ENCODE measurements around the gene CTSE. TPM values are rescaled to one million over a fixed set of nuclear protein-coding genes. Genes with fewer than 3 reads are reported as not detected.

CTSE gene
- total RNA-seq, 1 experiment from 2014 or later: 0.48 TPM

GRCh38 chr1:205961991-205962820 lies 61.5 kb downstream of the CTSE start:
- H3K27me3 ChIP-seq (replicated peaks; ENCODE audit: control insufficient read depth, insufficient read depth, low read length): no peaks in the 10 kb centered on the region
- Mint-ChIP-seq H3K4me3 (ENCODE audit: unreplicated experiment) (no peak overlapping the region), H3K36me3 (ENCODE audit: insufficient read depth, unreplicated experiment) (no peaks in the 10 kb centered on the region), H3K4me1 (ENCODE audit: low read depth, unreplicated experiment) (no peaks in the 10 kb centered on the region), H3K27ac (ENCODE audit: unreplicated experiment) (no peak overlapping the region), H3K27me3 (ENCODE audit: insufficient read depth, unreplicated experiment) (peaks cover 5% of the 10 kb centered on the region), H3K9me3 (ENCODE audit: unreplicated experiment) (no peaks in the 10 kb centered on the region)
- H3K9me3 ChIP-seq: no peaks in the 10 kb centered on the region
- no peaks in the 10 kb centered on the region for H3K36me3 ChIP-seq (ENCODE audit: control insufficient read depth, insufficient read depth, low read length)
- no TSS peak for BruUV-seq (replicated peaks)
- H3K4me3 ChIP-seq (ENCODE audit: low read depth, low read length): no peak overlapping the region
- ChIA-PET POLR2A (no interaction called here), CTCF (interaction anchor here (1.1 kb wide), 1 partner anchor 15 kb away, joined by 7 read pairs; no protein-coding TSS in a partner anchor)
- no peak for DNase-seq
- intact Hi-C loops (cut with micrococcal nuclease; ENCODE audit: unreplicated experiment): no loop called here
- no peaks in the 10 kb centered on the region for H3K4me1 ChIP-seq
- TF ChIP-seq, protein P1, sequence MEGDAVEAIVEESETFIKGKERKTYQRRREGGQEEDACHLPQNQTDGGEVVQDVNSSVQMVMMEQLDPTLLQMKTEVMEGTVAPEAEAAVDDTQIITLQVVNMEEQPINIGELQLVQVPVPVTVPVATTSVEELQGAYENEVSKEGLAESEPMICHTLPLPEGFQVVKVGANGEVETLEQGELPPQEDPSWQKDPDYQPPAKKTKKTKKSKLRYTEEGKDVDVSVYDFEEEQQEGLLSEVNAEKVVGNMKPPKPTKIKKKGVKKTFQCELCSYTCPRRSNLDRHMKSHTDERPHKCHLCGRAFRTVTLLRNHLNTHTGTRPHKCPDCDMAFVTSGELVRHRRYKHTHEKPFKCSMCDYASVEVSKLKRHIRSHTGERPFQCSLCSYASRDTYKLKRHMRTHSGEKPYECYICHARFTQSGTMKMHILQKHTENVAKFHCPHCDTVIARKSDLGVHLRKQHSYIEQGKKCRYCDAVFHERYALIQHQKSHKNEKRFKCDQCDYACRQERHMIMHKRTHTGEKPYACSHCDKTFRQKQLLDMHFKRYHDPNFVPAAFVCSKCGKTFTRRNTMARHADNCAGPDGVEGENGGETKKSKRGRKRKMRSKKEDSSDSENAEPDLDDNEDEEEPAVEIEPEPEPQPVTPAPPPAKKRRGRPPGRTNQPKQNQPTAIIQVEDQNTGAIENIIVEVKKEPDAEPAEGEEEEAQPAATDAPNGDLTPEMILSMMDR (IDR thresholded peaks at IDR 0.05; ENCODE audit: insufficient read depth in 1 of 2, low read depth in 1 of 2, low read length in 1 of 2, severe bottlenecking in 1 of 2, unreplicated experiment in 1 of 2): no peak

GRCh38 chr1:205961405-205961804 lies 62.3 kb downstream of the CTSE start:
- DNase-seq: no peak
- no peaks in the 10 kb centered on the region for H3K36me3 ChIP-seq (ENCODE audit: control insufficient read depth, insufficient read depth, low read length)
- no peaks in the 10 kb centered on the region for H3K4me1 Mint-ChIP-seq (ENCODE audit: low read depth, unreplicated experiment)
- POLR2A ChIA-PET: no interaction called here
- H3K27me3 ChIP-seq (replicated peaks; ENCODE audit: control insufficient read depth, insufficient read depth, low read length): no peaks in the 10 kb centered on the region; the same call in 1 of the 2 replicates
- intact Hi-C loops (cut with micrococcal nuclease; ENCODE audit: unreplicated experiment): no loop called here
- TF ChIP-seq, protein P1 (IDR thresholded peaks at IDR 0.05; ENCODE audit: insufficient read depth in 1 of 2, low read depth in 1 of 2, low read length in 1 of 2, severe bottlenecking in 1 of 2, unreplicated experiment in 1 of 2): no peak
- no peaks in the 10 kb centered on the region for H3K9me3 Mint-ChIP-seq (ENCODE audit: unreplicated experiment)
- peaks cover 5% of the 10 kb centered on the region for H3K27me3 Mint-ChIP-seq (ENCODE audit: insufficient read depth, unreplicated experiment)
- H3K36me3 Mint-ChIP-seq (ENCODE audit: insufficient read depth, unreplicated experiment): no peaks in the 10 kb centered on the region
- H3K4me1 ChIP-seq: no peaks in the 10 kb centered on the region
- no peak overlapping the region for H3K4me3 Mint-ChIP-seq (ENCODE audit: unreplicated experiment)
- CTCF ChIA-PET: interaction anchor here (1.1 kb wide), 1 partner anchor 16 kb away, joined by 7 read pairs; no protein-coding TSS in a partner anchor
- H3K27ac Mint-ChIP-seq (ENCODE audit: unreplicated experiment): no peak overlapping the region
- no TSS peak for BruUV-seq (replicated peaks)
- H3K9me3 ChIP-seq: no peaks in the 10 kb centered on the region
- no peak overlapping the region for H3K4me3 ChIP-seq (ENCODE audit: low read depth, low read length)

- no TSS peak for BruUV-seq (replicated peaks)
- Histone ChIP-seq H3K27me3 (replicated peaks; ENCODE audit: control insufficient read depth, insufficient read depth, low read length) (no peaks in the 10 kb centered on the region; the same call in 1 of the 2 replicates), H3K4me1 (no peaks in the 10 kb centered on the region), H3K4me3 (ENCODE audit: low read depth, low read length) (no peak overlapping the region), H3K36me3 (ENCODE audit: control insufficient read depth, insufficient read depth, low read length) (no peaks in the 10 kb centered on the region), H3K9me3 (no peaks in the 10 kb centered on the region)
- TF ChIP-seq, protein P1 (IDR thresholded peaks at IDR 0.05; ENCODE audit: insufficient read depth in 1 of 2, low read depth in 1 of 2, low read length in 1 of 2, severe bottlenecking in 1 of 2, unreplicated experiment in 1 of 2): no peak
- H3K9me3 Mint-ChIP-seq (ENCODE audit: unreplicated experiment): no peaks in the 10 kb centered on the region
- no peak overlapping the region for H3K4me3 Mint-ChIP-seq (ENCODE audit: unreplicated experiment)
- H3K27me3 Mint-ChIP-seq (ENCODE audit: insufficient read depth, unreplicated experiment): peaks cover 11% of the 10 kb centered on the region
- ChIA-PET CTCF (no interaction called here), POLR2A (no interaction called here)
- intact Hi-C loops (cut with micrococcal nuclease; ENCODE audit: unreplicated experiment): no loop called here
- no peaks in the 10 kb centered on the region for H3K4me1 Mint-ChIP-seq (ENCODE audit: low read depth, unreplicated experiment)
- DNase-seq: no peak
- H3K36me3 Mint-ChIP-seq (ENCODE audit: insufficient read depth, unreplicated experiment): no peaks in the 10 kb centered on the region
- no peak overlapping the region for H3K27ac Mint-ChIP-seq (ENCODE audit: unreplicated experiment)
Measured at GRCh38 chr1:205959789-205960188, 63.9 kb downstream of the CTSE start.

Other genes starting within 250 kb of the CTSE start
- gene RAB29, start 248.4 kb downstream of the CTSE start, total RNA-seq (2022): 11.0 and 11.9 TPM in 2 replicates
- 10.8 and 12.5 TPM in 2 replicates for gene SLC41A1, start 210.7 kb downstream of the CTSE start, total RNA-seq (2022)
- gene PM20D1, start 173.8 kb downstream of the CTSE start, total RNA-seq (2022): 0.21 TPM in 1 of 2 replicates, not detected in the other
- gene SLC26A9, start 80.4 kb downstream of the CTSE start, total RNA-seq (2022): 0.30 TPM in 1 of 2 replicates, not detected in the other
- gene RAB7B, start 20.5 kb downstream of the CTSE start, total RNA-seq (2022): not detected in 2 replicates
- gene RHEX, start 29.3 kb upstream of the CTSE start, total RNA-seq (2022): not detected in 2 replicates
- not detected in 2 replicates for gene AVPR1B, start 93.5 kb upstream of the CTSE start, total RNA-seq (2022)
- 12.1 and 12.3 TPM in 2 replicates for gene FAM72A, start 178.9 kb upstream of the CTSE start, total RNA-seq (2022)
- 23.7 and 29.1 TPM in 2 replicates for gene SRGAP2, start 179.6 kb upstream of the CTSE start, total RNA-seq (2022)

All from Caco-2 (cell line).